Heart left ventricle (tissue), 16 donors: Measurements from ENCODE around the gene HHATL. TPM values are rescaled to one million over a fixed set of nuclear protein-coding genes. Genes with fewer than 3 reads are reported as not detected.

ENCODE experiments used
- ATAC-seq, 4 donors: fragments of 200-7000 bp; cut with Tn5 transposase; one replicate each; pipeline ENCODE4 v1.9.1; 2020 to 2022; ENCODE audit warnings: moderate library complexity in 4 of 4, mild to moderate bottlenecking in 3 of 4, moderate number of reproducible peaks in 1 of 4
- DNase-seq, 5 donors: peaks; one replicate each; pipeline ENCODE4 v3.0.0-alpha.2; 2020
- H3K27ac ChIP-seq, 12 donors: fragments of 200-600 bp; sonication (generic) in 4 of 12; one replicate each; pipeline versions ENCODE4 v1.5.0 to v1.8.0; 2016 to 2022; ENCODE audit warnings: mild to moderate bottlenecking in 2 of 12
- H3K27me3 ChIP-seq, 9 donors: fragments of 200-600 bp; sonication (generic) in 2 of 9; one replicate each; pipeline versions ENCODE4 v1.5.1 to v1.8.0; 2016 to 2022; ENCODE audit warnings: mild to moderate bottlenecking in 3 of 9
- H3K36me3 ChIP-seq, 9 donors: fragments of 200-600 bp; sonication (generic) in 2 of 9; one replicate each; pipeline versions ENCODE4 v1.5.0 to v1.8.0; 2018 to 2022; ENCODE audit warnings: mild to moderate bottlenecking in 2 of 9
- H3K4me1 ChIP-seq, 12 donors: fragments of 200-600 bp; sonication (generic) in 4 of 12; one replicate each; pipeline versions ENCODE4 v1.5.0 to v1.8.0; 2016 to 2022; ENCODE audit warnings: mild to moderate bottlenecking in 3 of 12
- H3K4me3 ChIP-seq, 12 donors: fragments of 200-600 bp; sonication (generic) in 4 of 12; one replicate each; pipeline versions ENCODE4 v1.5.0 to v1.8.0; 2017 to 2022; ENCODE audit warnings: mild to moderate bottlenecking in 9 of 12, moderate library complexity in 4 of 12
- H3K9me3 ChIP-seq, 12 donors: fragments of 200-600 bp; sonication (generic) in 4 of 12; one replicate each; pipeline versions ENCODE4 v1.5.0 to v1.8.0; 2016 to 2022; ENCODE audit warnings: mild to moderate bottlenecking in 1 of 12
- CTCF ChIP-seq, 12 donors: fragments of 200-600 bp; sonication (generic) in 4 of 12; IDR thresholded peaks; one replicate each; pipeline versions ENCODE4 v1.5.0 to v1.8.0; 2018 to 2022; ENCODE audit warnings: antibody characterized with exemption in 12 of 12, mild to moderate bottlenecking in 5 of 12
- POLR2A ChIP-seq, 2 donors: fragments of 450-650 bp; IDR thresholded peaks; one replicate each; pipeline ENCODE4 v1.6.1; 2017; ENCODE audit warnings: antibody characterized with exemption in 2 of 2, mild to moderate bottlenecking in 2 of 2, moderate library complexity in 2 of 2
- WGBS, 4 donors: extraction: QIAGEN DNeasy Blood & Tissue Kit in 2 of 4; methylation state at CpG; one replicate each; pipeline versions ENCODE4 v1.1.5 to v1.1.7; 2013 to 2018; 5-methylcytosine and 5-hydroxymethylcytosine counted together
- intact Hi-C, 10 donors: fragments of 100-400 bp; cut with DNase I; formaldehyde crosslinking; loops; one replicate each; pipeline versions ENCODE4 v1.11.1 to v1.14.2; 2022
- polyA plus RNA-seq, 2 donors: library from polyadenylated mRNA; stranded (reverse); fragments of 200-250 nt; gene quantifications; one replicate each; pipeline ENCODE4 v1.2.3, GENCODE V29; 2013
- total RNA-seq, 9 donors: library from RNA; depleted of rRNA in 2 of 9; stranded (reverse); fragments of >200 nt in 2 of 9; fragmentation: NEBNext Ultra II Directional in 3 of 9; extraction: Animal tissue kit (Norgen Biotek cat#: 25700) in 3 of 9; gene quantifications; one replicate each; pipeline versions ENCODE4 v1.1.0 to v1.2.4, GENCODE V29; 2016 to 2023
- donor health status: ischemic (EF 13 %, LVEDD 7.1; RV severe dilation, severe dysfunction).
- donor health status: healthy with polysubstance abuse.
- donor health status: DM: no; HTN: yes; CAD: no.
- donor health status: DM: no; HTN: no; CAD: no.
- donor health status: ischemic (EF 25% LVEDD 6.9; RV normal size, moderate dysfunction).
- donor health status: ischemic (EF 25% LVEDD 5.7; RV mildly dilated, moderate dysfunction).
- donor health status: healthy.
- donor health status: DM: yes; HTN: yes; CAD: no.
- donor health status: ischemic (EF 35%, LVEDD 5.7; RV mildly dilated, moderate dysfunction).
- donor health status: nonischemic (EF 11% LVEDD 7.7; RV severe dilation, severe dysfunction).
- donor health status: DM: yes; HTN: yes; CAD: no.
- donor health status: PGD.
- donor health status: ischemic (EF 29% LVEDD 5.4; RV normal size, mild dysfunction).
- donor health status: nonischemic (EF 23%, LVEDD 6.1; RV moderate dilation, normal function).

Gene HHATL
- total and polyA plus RNA-seq, 11 donors: 188 to 1,023 (median 538) TPM

- Histone ChIP-seq H3K36me3 (no peaks in the 10 kb centered on the region), H3K27ac (peak overlapping the region in 3 of 12 donors; percentile 9 to 79 (median 67)), H3K4me1 (peaks cover 0 to 30% (median 2%) of the 10 kb centered on the region in 12 donors), H3K27me3 (peaks cover 0 to 2% (median 0%) of the 10 kb centered on the region in 9 donors), H3K9me3 (no peaks in the 10 kb centered on the region), H3K4me3 (no peak overlapping the region)
- TF ChIP-seq POLR2A (IDR thresholded peaks at IDR 0.05) (no peak), CTCF (IDR thresholded peaks at IDR 0.05) (no peak)
- intact Hi-C loops: loop anchor here in 1 of 10 donors (2.0 kb wide), 1 partner anchor 17 kb away; the partner anchor contains the start of gene HHATL
- 83 to 90% (median 87%) methylated on average over 4 of the region's 4 CpGs for WGBS, 4 donors
- DNase-seq (no peak), ATAC-seq (no peak)
Observed at GRCh38 chr3:42720126-42720525, 17.5 kb upstream of the HHATL start.

GRCh38 chr3:42719002-42719401, 16.4 kb upstream of the HHATL start:
- no peak overlapping the region for H3K4me3 ChIP-seq
- peak overlapping the region in 11 of 12 donors; percentile 7 to 79 (median 46) for H3K27ac ChIP-seq
- intact Hi-C loops: no loop called here
- DNase-seq (peak in 2 of 5 donors; percentile 4 to 13), ATAC-seq (peak in 3 of 4 donors; percentile 36 to 43 (median 38))
- no peaks in the 10 kb centered on the region for H3K9me3 ChIP-seq
- peaks cover 0 to 2% (median 0%) of the 10 kb centered on the region in 9 donors for H3K27me3 ChIP-seq
- H3K36me3 ChIP-seq: no peaks in the 10 kb centered on the region
- TF ChIP-seq POLR2A (IDR thresholded peaks at IDR 0.05) (no peak), CTCF (IDR thresholded peaks at IDR 0.05) (no peak)
- WGBS, 4 donors: 28 to 50% (median 36%) methylated on average over 6 of the region's 6 CpGs
- peaks cover 0 to 30% (median 2%) of the 10 kb centered on the region in 12 donors for H3K4me1 ChIP-seq

GRCh38 chr3:42718338-42718737, 15.7 kb upstream of the HHATL start:
- WGBS, 4 donors: 81 to 88% (median 85%) methylated on average over 5 of the region's 5 CpGs
- TF ChIP-seq POLR2A (IDR thresholded peaks at IDR 0.05): no peak
- no peak for TF ChIP-seq CTCF (IDR thresholded peaks at IDR 0.05)
- no peak overlapping the region for H3K4me3 ChIP-seq

GRCh38 chr3:42717306-42717705, 14.7 kb upstream of the HHATL start:
- Histone ChIP-seq H3K27ac (no peak overlapping the region), H3K9me3 (no peaks in the 10 kb centered on the region), H3K4me1 (peaks cover 0 to 20% (median 0%) of the 10 kb centered on the region in 12 donors), H3K4me3 (no peak overlapping the region), H3K36me3 (no peaks in the 10 kb centered on the region), H3K27me3 (peaks cover 0 to 2% (median 0%) of the 10 kb centered on the region in 9 donors)
- 88 to 94% (median 90%) methylated on average over 6 of the region's 6 CpGs for whole genome bisulfite sequencing, 4 donors
- TF ChIP-seq CTCF (IDR thresholded peaks at IDR 0.05) (no peak), POLR2A (IDR thresholded peaks at IDR 0.05) (no peak)
- ATAC-seq: no peak
- DNase-seq: no peak
- intact Hi-C loops: no loop called here

More at GRCh38 chr3:42718338-42718737, 15.7 kb upstream of the HHATL start:
- ATAC-seq: no peak
- no peaks in the 10 kb centered on the region for H3K9me3 ChIP-seq
- H3K27me3 ChIP-seq: peaks cover 0 to 2% (median 0%) of the 10 kb centered on the region in 9 donors
- H3K4me1 ChIP-seq: peaks cover 0 to 29% (median 2%) of the 10 kb centered on the region in 12 donors
- H3K27ac ChIP-seq: peak overlapping the region in 5 of 12 donors; percentile 36 to 79 (median 52)
- no peaks in the 10 kb centered on the region for H3K36me3 ChIP-seq
- intact Hi-C loops: no loop called here
- DNase-seq: no peak
